Esophagus squamous epithelium (tissue), 4 donors: ENCODE data around the gene SLC10A7.

Experiments
- CTCF ChIP-seq, 6 experiments: fragments of 450-650 bp in 4 of 6; fragments of 200-600 bp in 2 of 6; sonication (generic) in 2 of 6; IDR thresholded peaks; one replicate each; pipeline ENCODE4 v1.5.1; 2016 to 2019; ENCODE audit warnings: antibody characterized with exemption in 6 of 6, mild to moderate bottlenecking in 4 of 6, moderate library complexity in 4 of 6
- POLR2A ChIP-seq, 4 donors: fragments of 450-650 bp; IDR thresholded peaks; one replicate each; pipeline ENCODE4 v1.6.1; 2017; ENCODE audit warnings: antibody characterized with exemption in 4 of 4, mild to moderate bottlenecking in 4 of 4, moderate library complexity in 3 of 4

DNA sequence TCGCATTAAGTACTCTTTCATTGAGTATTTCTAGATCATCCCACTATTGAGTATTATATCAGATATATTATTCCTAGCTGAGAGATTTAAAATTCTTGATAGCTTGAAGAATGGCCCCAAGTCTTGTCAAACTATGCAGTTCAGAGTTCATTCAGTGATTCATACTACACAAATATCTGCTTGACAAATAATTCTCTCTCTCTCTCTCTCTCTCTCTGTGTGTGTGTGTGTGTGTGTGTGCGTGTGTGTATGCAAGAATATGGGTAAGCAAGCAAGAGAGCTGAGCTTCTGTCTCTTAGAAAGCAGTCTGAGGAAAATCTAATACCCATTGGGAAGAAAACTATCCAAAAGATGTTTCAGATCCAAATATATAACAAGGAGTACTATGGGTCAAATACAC is 142.0 kb downstream of the SLC10A7 start:
- no peak for TF ChIP-seq CTCF (IDR thresholded peaks at IDR 0.05)
- TF ChIP-seq POLR2A (IDR thresholded peaks at IDR 0.05): no peak
